SK-N-SH (cell line): ENCODE measurements around the gene ZC3H12A. TPM values are rescaled to one million over a fixed set of nuclear protein-coding genes. Genes with fewer than 3 reads are reported as not detected.

Experiments used
- CTCF ChIA-PET: fragments of 300-600, 350-600 bp; formaldehyde crosslinking; extraction: SDS; loops from one replicate; lab custom pipeline; 2021; lab: Yijun Ruan, JAX
- POLR2A ChIA-PET: fragments of 350-600 bp; sonication (Branson Sonifier 250); formaldehyde crosslinking; extraction: SDS; loops from one replicate; lab custom pipeline; 2020; ENCODE audit warnings: antibody characterized with exemption, inconsistent platforms; lab: Yijun Ruan, JAX
- DNase-seq: peaks from one replicate; pipeline ENCODE4 v3.0.0; 2012
- H2AFZ ChIP-seq: fragments of 200-600 bp; sonication (generic); 2 replicates; pipeline ENCODE4 v1.8.1; 2016; ENCODE audit warnings: antibody characterized with exemption, mild to moderate bottlenecking, low read depth
- H3F3A ChIP-seq: fragments of 200-600 bp; sonication (generic); replicated peaks from 2 replicates; pipeline ENCODE3; 2016; ENCODE audit warnings: antibody characterized with exemption, mild to moderate bottlenecking; ENCODE audit not compliant: insufficient read depth
- H3K27ac ChIP-seq, 2 experiments: fragments of 200-500 bp in 1 of 2; fragments of 200-600 bp in 1 of 2; sonication (Bioruptor generic) in 1 of 2; sonication (generic), shearing (Covaris generic) in 1 of 2; 2 replicates each; pipeline versions ENCODE4 v1.5.1 to v1.6.1; 2014 to 2016; ENCODE audit warnings: low read depth in 2 of 2, inconsistent platforms in 1 of 2, low read length in 1 of 2, mild to moderate bottlenecking in 1 of 2, mixed read lengths in 1 of 2
- H3K27me3 ChIP-seq: fragments of 200-600 bp; sonication (generic), shearing (Covaris generic); 2 replicates; pipeline ENCODE4 v1.6.1; 2016; ENCODE audit warnings: mixed run types; ENCODE audit not compliant: insufficient read depth
- H3K36me3 ChIP-seq, 2 experiments: fragments of 200-500 bp in 1 of 2; fragments of 200-600 bp in 1 of 2; sonication (Bioruptor generic) in 1 of 2; sonication (generic) in 1 of 2; replicated peaks in 1 of 2; 2 replicates each; pipeline versions ENCODE3 to v1.5.1; 2014 to 2016; ENCODE audit warnings: low read length in 1 of 2, mild to moderate bottlenecking in 1 of 2; ENCODE audit not compliant: insufficient read depth in 2 of 2, control insufficient read depth in 1 of 2
- H3K4me1 ChIP-seq, 2 experiments: fragments of 200-500 bp in 1 of 2; fragments of 200-600 bp in 1 of 2; sonication (Bioruptor generic) in 1 of 2; sonication (generic), shearing (Covaris generic) in 1 of 2; 2 replicates each; pipeline versions ENCODE4 v1.5.1 to v1.6.1; 2014 to 2016; ENCODE audit warnings: low read depth in 1 of 2, low read length in 1 of 2, mixed run types in 1 of 2; ENCODE audit not compliant: insufficient read depth in 2 of 2, control insufficient read depth in 1 of 2
- H3K4me2 ChIP-seq: fragments of 200-600 bp; sonication (generic), shearing (Covaris generic); 2 replicates; pipeline ENCODE4 v1.6.1; 2017; ENCODE audit warnings: mixed run types
- H3K4me3 ChIP-seq, 2 experiments: fragments of 200-500 bp in 1 of 2; fragments of 200-600 bp in 1 of 2; sonication (Bioruptor generic) in 1 of 2; sonication (generic), shearing (Covaris generic) in 1 of 2; 2 replicates each; pipeline versions ENCODE4 v1.5.1 to v1.8.1; 2014 to 2016; ENCODE audit warnings: low read depth in 2 of 2, inconsistent platforms in 1 of 2, low read length in 1 of 2, mild to moderate bottlenecking in 1 of 2, mixed read lengths in 1 of 2, moderate library complexity in 1 of 2
- H3K79me2 ChIP-seq: fragments of 200-600 bp; sonication (generic); 2 replicates; pipeline ENCODE4 v1.8.1; 2017; ENCODE audit warnings: mild to moderate bottlenecking; ENCODE audit not compliant: insufficient read depth
- H3K9ac ChIP-seq: fragments of 200-600 bp; sonication (generic); 2 replicates; pipeline ENCODE4 v1.6.1; 2017; ENCODE audit warnings: mixed run types
- H3K9me2 ChIP-seq: fragments of 200-600 bp; sonication (generic); 2 replicates; pipeline ENCODE4 v1.6.1; 2017; ENCODE audit warnings: mixed run types
- H3K9me3 ChIP-seq: fragments of 200-600 bp; sonication (generic); 2 replicates; pipeline ENCODE4 v1.6.1; 2017; ENCODE audit warnings: mixed run types, mild to moderate bottlenecking, moderate library complexity
- H4K20me1 ChIP-seq: fragments of 200-600 bp; sonication (generic); 2 replicates; pipeline ENCODE4 v1.6.1; 2017; ENCODE audit warnings: mild to moderate bottlenecking, mixed run types; ENCODE audit not compliant: insufficient read depth
- FOSL2 ChIP-seq: IDR thresholded peaks from 2 replicates; pipeline ENCODE4 v1.4.0; 2012; ENCODE audit warnings: low read depth, mild to moderate bottlenecking, moderate library complexity, borderline replicate concordance
- FOXJ3 ChIP-seq: sonication (generic); formaldehyde crosslinking; IDR thresholded peaks from 2 replicates; pipeline ENCODE4 v1.5.1; 2020; ENCODE audit warnings: mild to moderate bottlenecking, missing genetic modification reagents
- NFIC ChIP-seq: IDR thresholded peaks from 2 replicates; pipeline ENCODE4 v1.4.0; 2012; ENCODE audit warnings: borderline replicate concordance
- RAD21 ChIP-seq: IDR thresholded peaks from 2 replicates; pipeline ENCODE4 v1.6.1; 2012; ENCODE audit warnings: mild to moderate bottlenecking, low read length
- REST ChIP-seq: IDR thresholded peaks from 2 replicates; pipeline ENCODE4 v1.6.1; 2012; ENCODE audit warnings: mild to moderate bottlenecking, low read depth, low read length, moderate library complexity
- TAF1 ChIP-seq: IDR thresholded peaks from 2 replicates; pipeline ENCODE4 v1.6.1; 2012; ENCODE audit warnings: low read depth, mild to moderate bottlenecking, low read length, moderate library complexity, borderline replicate concordance
- ZBTB33 ChIP-seq: IDR thresholded peaks from 2 replicates; pipeline ENCODE4 v1.4.0; 2012; ENCODE audit warnings: low read depth, borderline replicate concordance
- WGBS: methylation state at CpG from one replicate; pipeline ENCODE4 v1.1.6; 2017; ENCODE audit warnings: low lambda C conversion rate; 5-methylcytosine and 5-hydroxymethylcytosine counted together
- polyA plus RNA-seq, 3 experiments: library from polyadenylated mRNA; depleted of rRNA; stranded (reverse); fragments of >200 nt; gene quantifications; 2 replicates each; pipeline ENCODE4 v1.2.3, GENCODE V29; 2012
- TF ChIP-seq, protein P1 (sequence below): fragments of 200-600 bp; sonication (generic); IDR thresholded peaks from 2 replicates; pipeline ENCODE4 v1.6.1; 2017; ENCODE audit warnings: antibody characterized with exemption, mild to moderate bottlenecking, moderate library complexity

The ZC3H12A gene
- polyA plus RNA-seq, 1 of the 3 experiments (the other 2 are of a cell fraction), result 8.9 TPM

DNA sequence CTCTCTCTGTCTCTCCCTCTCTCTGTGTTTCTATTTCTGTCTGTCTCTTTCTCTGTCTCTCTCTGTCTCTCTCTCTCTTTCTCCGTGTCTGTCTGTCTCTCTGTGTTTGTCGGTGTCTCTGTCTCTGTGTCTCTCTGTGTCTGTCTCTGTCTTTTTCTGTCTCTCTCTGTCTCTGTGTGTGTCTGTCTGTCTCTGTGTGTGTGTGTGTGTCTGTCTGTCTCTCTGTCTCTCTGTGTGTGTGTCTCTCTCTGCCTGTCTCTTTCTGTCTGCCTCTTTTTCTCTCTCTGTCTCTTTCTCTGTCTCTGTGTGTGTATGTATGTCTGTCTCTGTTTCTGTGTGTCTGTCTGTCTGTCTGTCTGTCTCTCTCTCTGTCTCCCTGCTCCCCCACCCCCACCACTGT, 31.7 kb upstream of the ZC3H12A start:
- 49% methylated on average over 2 of the region's 2 CpGs for WGBS
- Histone ChIP-seq H3K9me2 (no peaks in the 10 kb centered on the region), H4K20me1 (no peaks in the 10 kb centered on the region), H3K27ac (no peak overlapping the region), H3K9ac (no peak overlapping the region), H3K36me3 (no peaks in the 10 kb centered on the region), H3K79me2 (no peaks in the 10 kb centered on the region), H3K9me3 (no peaks in the 10 kb centered on the region), H3K4me2 (no peak overlapping the region), H3K4me3 (no peak overlapping the region), H3K27me3 (peaks cover 10% of the 10 kb centered on the region; the same call in 1 of the 2 replicates), H2AFZ (no peak overlapping the region), H3K4me1 (no peaks in the 10 kb centered on the region)
- POLR2A ChIA-PET, result no interaction called here
- TF ChIP-seq RAD21, result no peak
- no peak for TF ChIP-seq NFIC
- TF ChIP-seq, all 33 proteins: peak for 0
- CTCF ChIA-PET, result interaction anchor here (2.6 kb wide), 1 partner anchor 8 kb away, joined by 17 read pairs; no protein-coding TSS in a partner anchor
- peaks cover 7% of the 10 kb centered on the region for H3F3A ChIP-seq
- no peak for DNase-seq

GRCh38 chr1:37446874-37447273, 27.5 kb upstream of the ZC3H12A start:
- Histone ChIP-seq H3K9me3 (no peaks in the 10 kb centered on the region), H3K4me2 (no peak overlapping the region), H3K79me2 (no peaks in the 10 kb centered on the region), H3K9ac (no peak overlapping the region), H3K9me2 (no peaks in the 10 kb centered on the region), H3K27ac (no peak overlapping the region), H3F3A (peaks cover 7% of the 10 kb centered on the region), H2AFZ (no peak overlapping the region), H3K4me3 (no peak overlapping the region), H3K27me3 (peaks cover 4% of the 10 kb centered on the region; the same call in 1 of the 2 replicates), H4K20me1 (no peaks in the 10 kb centered on the region), H3K36me3 (no peaks in the 10 kb centered on the region), H3K4me1 (no peaks in the 10 kb centered on the region)
- CTCF ChIA-PET, result interaction anchor here (0.7 to 23.1 kb wide), 5 partner anchors 8 to 931 kb away, joined by 3 to 481 read pairs (median 5); no protein-coding TSS in a partner anchor
- WGBS, result 55% methylated on average over 6 of the region's 6 CpGs
- DNase-seq, result no peak
- TF ChIP-seq REST (no peak), ZBTB33 (no peak), FOSL2 (no peak), TAF1 (no peak), FOXJ3 (CRISPR knock-in tag) (no peak)
- TF ChIP-seq, protein P1, sequence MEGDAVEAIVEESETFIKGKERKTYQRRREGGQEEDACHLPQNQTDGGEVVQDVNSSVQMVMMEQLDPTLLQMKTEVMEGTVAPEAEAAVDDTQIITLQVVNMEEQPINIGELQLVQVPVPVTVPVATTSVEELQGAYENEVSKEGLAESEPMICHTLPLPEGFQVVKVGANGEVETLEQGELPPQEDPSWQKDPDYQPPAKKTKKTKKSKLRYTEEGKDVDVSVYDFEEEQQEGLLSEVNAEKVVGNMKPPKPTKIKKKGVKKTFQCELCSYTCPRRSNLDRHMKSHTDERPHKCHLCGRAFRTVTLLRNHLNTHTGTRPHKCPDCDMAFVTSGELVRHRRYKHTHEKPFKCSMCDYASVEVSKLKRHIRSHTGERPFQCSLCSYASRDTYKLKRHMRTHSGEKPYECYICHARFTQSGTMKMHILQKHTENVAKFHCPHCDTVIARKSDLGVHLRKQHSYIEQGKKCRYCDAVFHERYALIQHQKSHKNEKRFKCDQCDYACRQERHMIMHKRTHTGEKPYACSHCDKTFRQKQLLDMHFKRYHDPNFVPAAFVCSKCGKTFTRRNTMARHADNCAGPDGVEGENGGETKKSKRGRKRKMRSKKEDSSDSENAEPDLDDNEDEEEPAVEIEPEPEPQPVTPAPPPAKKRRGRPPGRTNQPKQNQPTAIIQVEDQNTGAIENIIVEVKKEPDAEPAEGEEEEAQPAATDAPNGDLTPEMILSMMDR, result no peak
- POLR2A ChIA-PET, result no interaction called here
